Common myeloid progenitor, CD34-positive (primary cell): ENCODE measurements around the gene CFAP251.

Source experiments
- CTCF ChIA-PET: fragments of 350-600 bp; sonication (Branson Sonifier 250); formaldehyde crosslinking; loops from one replicate; lab custom pipeline; 2021; ENCODE audit warnings: antibody characterized with exemption; lab: Charles Lee
- POLR2A ChIA-PET: fragments of 350-600 bp; sonication (Branson Sonifier 250); formaldehyde crosslinking; loops from one replicate; lab custom pipeline; 2021; ENCODE audit warnings: antibody characterized with exemption; lab: Charles Lee
- DNase-seq, 3 donors: peaks; one replicate each; pipeline versions ENCODE4 v3.0.0 to v3.0.0-alpha.2; 2013
- H3K27ac ChIP-seq, 2 experiments: 1 replicate in 1 of 2; 2 replicates in 1 of 2; pipeline ENCODE4 v1.7.0; 2013; ENCODE audit warnings: inconsistent platforms in 2 of 2, low read length in 2 of 2, mild to moderate bottlenecking in 2 of 2, low read depth in 1 of 2, moderate library complexity in 1 of 2; ENCODE audit not compliant: severe bottlenecking in 2 of 2, insufficient read depth in 1 of 2, poor library complexity in 1 of 2
- H3K27me3 ChIP-seq, 5 experiments: replicated peaks in 2 of 5; 1 replicate in 3 of 5; 2 replicates in 2 of 5; pipeline versions ENCODE4 v1.6.1 to v1.7.0; 2013; ENCODE audit warnings: low read length in 4 of 5, mild to moderate bottlenecking in 2 of 5, moderate library complexity in 2 of 5, inconsistent platforms in 1 of 5; ENCODE audit not compliant: insufficient read depth in 5 of 5, control insufficient read depth in 4 of 5
- H3K36me3 ChIP-seq, 4 experiments: 1 replicate in 2 of 4; 2 replicates in 2 of 4; pipeline versions ENCODE4 v1.6.1 to v1.7.0; 2013; ENCODE audit warnings: low read length in 3 of 4, control low read depth in 1 of 4, mild to moderate bottlenecking in 1 of 4; ENCODE audit not compliant: control insufficient read depth in 4 of 4, insufficient read depth in 4 of 4
- H3K4me1 ChIP-seq, 4 experiments: 1 replicate in 3 of 4; 2 replicates in 1 of 4; pipeline versions ENCODE4 v1.6.1 to v1.7.1; 2013; ENCODE audit warnings: low read length in 3 of 4, mild to moderate bottlenecking in 3 of 4, control low read depth in 1 of 4, inconsistent platforms in 1 of 4, moderate library complexity in 1 of 4; ENCODE audit not compliant: control insufficient read depth in 4 of 4, insufficient read depth in 4 of 4; ENCODE audit errors: control extremely low read depth in 1 of 4
- H3K4me3 ChIP-seq, 7 experiments: 1 replicate in 4 of 7; 2 replicates in 3 of 7; pipeline versions ENCODE4 v1.5.1 to v1.7.0; 2013; ENCODE audit warnings: mild to moderate bottlenecking in 7 of 7, low read length in 6 of 7, moderate library complexity in 6 of 7, inconsistent platforms in 2 of 7, low read depth in 2 of 7, control low read depth in 1 of 7; ENCODE audit not compliant: insufficient read depth in 4 of 7, control insufficient read depth in 1 of 7; ENCODE audit errors: extremely low read depth in 1 of 7
- H3K9me3 ChIP-seq, 5 experiments: 1 replicate in 4 of 5; 2 replicates in 1 of 5; pipeline versions ENCODE4 v1.6.1 to v1.7.1; 2013; ENCODE audit warnings: low read length in 4 of 5, mild to moderate bottlenecking in 2 of 5, inconsistent platforms in 1 of 5, low read depth in 1 of 5, moderate library complexity in 1 of 5; ENCODE audit not compliant: control insufficient read depth in 4 of 5, insufficient read depth in 2 of 5; ENCODE audit errors: control extremely low read depth in 1 of 5
- WGBS: methylation state at CpG from one replicate; pipeline ENCODE4 v1.1.5; 2013; ENCODE audit not compliant: insufficient coverage; 5-methylcytosine and 5-hydroxymethylcytosine counted together

Gene CFAP251

GRCh38 chr12:121939992-121940766 lies 21.8 kb downstream of the CFAP251 start:
- H3K4me1 ChIP-seq = peaks cover 0 to 5% (median 0%) of the 10 kb centered on the region in 4 experiments
- 100% methylated on average over 1 of the region's 4 CpGs for WGBS
- no peaks in the 10 kb centered on the region for H3K27me3 ChIP-seq
- no peaks in the 10 kb centered on the region for H3K9me3 ChIP-seq
- DNase-seq = no peak
- no peaks in the 10 kb centered on the region for H3K36me3 ChIP-seq
- ChIA-PET CTCF (interaction anchor here (1.3 kb wide), 1 partner anchor 81 kb away, joined by 3 read pairs; the partner anchor contains the start of gene BCL7A), POLR2A (interaction anchor here (0.8 kb wide), 1 partner anchor 15 kb away, joined by 3 read pairs; no protein-coding TSS in a partner anchor)
- H3K4me3 ChIP-seq = no peak overlapping the region
- no peak overlapping the region for H3K27ac ChIP-seq

- no peaks in the 10 kb centered on the region for H3K27me3 ChIP-seq
- CTCF ChIA-PET = interaction anchor here (0.8 kb wide), 1 partner anchor 23 kb away, joined by 3 read pairs; the partner anchor contains the start of gene CFAP251
- no peaks in the 10 kb centered on the region for H3K36me3 ChIP-seq
- H3K4me1 ChIP-seq = peaks cover 0 to 5% (median 0%) of the 10 kb centered on the region in 4 experiments
- no peak overlapping the region for H3K27ac ChIP-seq
- WGBS = 98% methylated on average over 15 of the region's 15 CpGs
- peaks cover 0 to 7% (median 0%) of the 10 kb centered on the region in 5 experiments for H3K9me3 ChIP-seq
- POLR2A ChIA-PET = no interaction called here
- no peak overlapping the region for H3K4me3 ChIP-seq
- no peak for DNase-seq
Measured at GRCh38 chr12:121942145-121942718, 23.8 kb downstream of the CFAP251 start.

GRCh38 chr12:121943926-121944325 lies 25.5 kb downstream of the CFAP251 start:
- peaks cover 0 to 7% (median 0%) of the 10 kb centered on the region in 5 experiments for H3K9me3 ChIP-seq
- H3K4me3 ChIP-seq = no peak overlapping the region
- H3K27ac ChIP-seq = no peak overlapping the region
- POLR2A ChIA-PET = no interaction called here
- no peaks in the 10 kb centered on the region for H3K36me3 ChIP-seq
- H3K27me3 ChIP-seq = no peaks in the 10 kb centered on the region
- H3K4me1 ChIP-seq = peaks cover 0 to 5% (median 0%) of the 10 kb centered on the region in 4 experiments
- DNase-seq = no peak
- CTCF ChIA-PET = no interaction called here

GRCh38 chr12:121946313-121947025 lies 28.1 kb downstream of the CFAP251 start:
- CTCF ChIA-PET = no interaction called here
- H3K27ac ChIP-seq = no peak overlapping the region
- H3K27me3 ChIP-seq = no peaks in the 10 kb centered on the region
- no peaks in the 10 kb centered on the region for H3K36me3 ChIP-seq
- H3K4me1 ChIP-seq = no peaks in the 10 kb centered on the region
- 90% methylated on average over 2 of the region's 2 CpGs for WGBS
- peaks cover 0 to 7% (median 0%) of the 10 kb centered on the region in 5 experiments for H3K9me3 ChIP-seq
- H3K4me3 ChIP-seq = no peak overlapping the region
- no peak for DNase-seq
- POLR2A ChIA-PET = interaction anchor here (0.6 kb wide), 1 partner anchor 900 kb away, joined by 3 read pairs; no protein-coding TSS in a partner anchor

GRCh38 chr12:121947981-121948380 lies 29.6 kb downstream of the CFAP251 start:
- ChIA-PET POLR2A (no interaction called here), CTCF (interaction anchor here (1.0 kb wide), 1 partner anchor 44 kb away, joined by 3 read pairs; no protein-coding TSS in a partner anchor)
- Histone ChIP-seq H3K4me1 (no peaks in the 10 kb centered on the region), H3K36me3 (no peaks in the 10 kb centered on the region), H3K27ac (no peak overlapping the region), H3K9me3 (peaks cover 0 to 7% (median 0%) of the 10 kb centered on the region in 5 experiments), H3K27me3 (no peaks in the 10 kb centered on the region), H3K4me3 (no peak overlapping the region)
- WGBS = 100% methylated on average over 1 of the region's 2 CpGs
- DNase-seq = no peak

- no peaks in the 10 kb centered on the region for H3K4me1 ChIP-seq
- peaks cover 0 to 2% (median 0%) of the 10 kb centered on the region in 5 experiments for H3K27me3 ChIP-seq
- ChIA-PET CTCF (interaction anchor here (1.9 kb wide), 1 partner anchor 12 kb away, joined by 7 read pairs; no protein-coding TSS in a partner anchor), POLR2A (no interaction called here)
- no peak for DNase-seq
- 90% methylated on average over 3 of the region's 4 CpGs for WGBS
- H3K9me3 ChIP-seq = peaks cover 0 to 9% (median 0%) of the 10 kb centered on the region in 5 experiments
- no peak overlapping the region for H3K4me3 ChIP-seq
- no peak overlapping the region for H3K27ac ChIP-seq
- H3K36me3 ChIP-seq = no peaks in the 10 kb centered on the region
Measured at GRCh38 chr12:121949648-121950397, 31.4 kb downstream of the CFAP251 start.
